GM12873 (cell line): ENCODE measurements around the gene ANK3.

ENCODE experiments used
- CTCF ChIP-seq: IDR thresholded peaks from 2 replicates; pipeline ENCODE4 v1.5.1; 2012; ENCODE audit warnings: low read depth, mild to moderate bottlenecking, moderate library complexity, low read length, control low read depth; ENCODE audit not compliant: insufficient read depth; ENCODE audit errors: missing control alignments

ANK3 gene

GRCh38 chr10:60367431-60367830, 22.2 kb downstream of the ANK3 start:
- no peak for TF ChIP-seq CTCF

GRCh38 chr10:60367024-60367423, 22.7 kb downstream of the ANK3 start:
- TF ChIP-seq CTCF, result no peak

GRCh38 chr10:60363187-60363586, 26.5 kb downstream of the ANK3 start:
- TF ChIP-seq CTCF, result no peak

- TF ChIP-seq CTCF, result no peak
Observed at GRCh38 chr10:60362461-60362860, 27.2 kb downstream of the ANK3 start.

- TF ChIP-seq CTCF, result no peak
Observed at GRCh38 chr10:60359066-60359465, 30.6 kb downstream of the ANK3 start.

GRCh38 chr10:60358282-60358681, 31.4 kb downstream of the ANK3 start:
- TF ChIP-seq CTCF, result no peak

GRCh38 chr10:60353519-60354258, 36.0 kb downstream of the ANK3 start:
- no peak for TF ChIP-seq CTCF
